Astrocyte of the hippocampus (primary cell): ENCODE measurements around the gene SCN1A.
A peak's percentile ranks its signal among the peaks of the same experiment; 100 is the strongest.

Experiments
- DNase-seq: peaks from one replicate; pipeline ENCODE4 v3.0.0; 2011; ENCODE audit warnings: low read depth, low spot score

SCN1A gene

GRCh38 chr2:165970663-165971062 lies 157.2 kb downstream of the SCN1A start:
- no peak for DNase-seq

- DNase-seq: no peak
These were observed 158.6 kb downstream of the SCN1A start for GRCh38 chr2:165969227-165969626.

- no peak for DNase-seq
These were observed 160.1 kb downstream of the SCN1A start for GRCh38 chr2:165967746-165968145.

- DNase-seq: no peak
These were observed 166.0 kb downstream of the SCN1A start for GRCh38 chr2:165961818-165962217.

- no peak for DNase-seq
These were observed 168.4 kb downstream of the SCN1A start for GRCh38 chr2:165959371-165959770.

- no peak for DNase-seq
These were observed 169.4 kb downstream of the SCN1A start for GRCh38 chr2:165958313-165958960.

- no peak for DNase-seq
These were observed 170.7 kb downstream of the SCN1A start for GRCh38 chr2:165957030-165957675.

- DNase-seq: peak; percentile 98
These were observed 173.9 kb downstream of the SCN1A start, which contains the start of gene TTC21B for GRCh38 chr2:165953655-165954606. TTC21B (minus strand) TSS chr2:165953776; CDS start chr2:165953705, 71 bp downstream.

- DNase-seq: no peak
These were observed 174.5 kb downstream of the SCN1A start for GRCh38 chr2:165953306-165953654.

GRCh38 chr2:165952741-165953211 lies 175.0 kb downstream of the SCN1A start:
- peak; percentile 18 for DNase-seq

- no peak for DNase-seq
These were observed 175.7 kb downstream of the SCN1A start for GRCh38 chr2:165952085-165952484.

- DNase-seq: no peak
These were observed 177.4 kb downstream of the SCN1A start for GRCh38 chr2:165950438-165950837.

- no peak for DNase-seq
These were observed 186.0 kb downstream of the SCN1A start for GRCh38 chr2:165941827-165942226.

GRCh38 chr2:165938237-165938636 lies 189.6 kb downstream of the SCN1A start:
- no peak for DNase-seq
